Panc1 (cell line): ENCODE data around the gene MRPL55. TPM values are rescaled to one million over a fixed set of nuclear protein-coding genes. Genes with fewer than 3 reads are reported as not detected.

ENCODE experiments used
- ATAC-seq: fragments of 200-7000 bp; cut with Tn5 transposase; 2 replicates; pipeline ENCODE4 v1.9.1; 2020; ENCODE audit warnings: mild to moderate bottlenecking, moderate library complexity
- BruUV-seq: library from RNA; stranded (reverse); fragments of 400-500 nt; replicated peaks from 2 replicates; lab custom pipeline; 2021; lab: Mats Ljungman, UMichigan
- CTCF ChIA-PET: fragments of 300-600 bp; sonication (Branson Sonifier 250); formaldehyde crosslinking; loops from one replicate; lab custom pipeline; 2022; ENCODE audit warnings: antibody characterized with exemption; lab: Charles Lee
- POLR2A ChIA-PET: fragments of 300-600 bp; sonication (Branson Sonifier 250); formaldehyde crosslinking; loops from one replicate; lab custom pipeline; 2022; ENCODE audit warnings: antibody characterized with exemption; lab: Charles Lee
- DNase-seq: peaks from one replicate; pipeline ENCODE4 v3.0.0-alpha.2; 2010; ENCODE audit warnings: low read depth, low spot score
- H3K27ac ChIP-seq: 2 replicates; pipeline ENCODE4 v1.5.1; 2011; ENCODE audit warnings: mild to moderate bottlenecking, low read length, inconsistent platforms
- H3K27me3 ChIP-seq: fragments of 200-500 bp; sonication (Bioruptor generic); 2 replicates; pipeline ENCODE4 v1.6.0; 2014; ENCODE audit warnings: low read length, inconsistent platforms; ENCODE audit not compliant: control insufficient read depth, insufficient read depth
- H3K36me3 ChIP-seq: fragments of 200-500 bp; sonication (Bioruptor generic); 2 replicates; pipeline ENCODE4 v1.5.1; 2014; ENCODE audit warnings: inconsistent platforms, mild to moderate bottlenecking, low read length, moderate library complexity; ENCODE audit not compliant: control insufficient read depth, insufficient read depth
- H3K4me1 ChIP-seq: 2 replicates; pipeline ENCODE4 v1.5.1; 2011; ENCODE audit warnings: inconsistent platforms, mild to moderate bottlenecking, low read length, moderate library complexity; ENCODE audit not compliant: control insufficient read depth, insufficient read depth
- H3K4me3 ChIP-seq, 2 experiments: 2 replicates each; pipeline ENCODE4 v1.5.1; 2011 to 2012; ENCODE audit warnings: low read depth in 2 of 2, low read length in 2 of 2, mild to moderate bottlenecking in 2 of 2, inconsistent platforms in 1 of 2, moderate library complexity in 1 of 2
- H3K9me3 ChIP-seq: fragments of 200-500 bp; sonication (Bioruptor generic); 2 replicates; pipeline ENCODE4 v1.5.1; 2014; ENCODE audit warnings: low read depth, mild to moderate bottlenecking, inconsistent platforms, low read length, moderate library complexity; ENCODE audit not compliant: control insufficient read depth, insufficient read depth
- POLR2AphosphoS5 ChIP-seq: IDR thresholded peaks from 2 replicates; pipeline ENCODE4 v1.6.1; 2012; ENCODE audit warnings: mild to moderate bottlenecking, low read depth, low read length, moderate library complexity
- SIN3A ChIP-seq: IDR thresholded peaks from 2 replicates; pipeline ENCODE4 v1.6.1; 2012; ENCODE audit warnings: low read depth, mild to moderate bottlenecking, low read length, moderate library complexity, borderline replicate concordance; ENCODE audit not compliant: insufficient read depth
- TCF7L2 ChIP-seq: IDR thresholded peaks from 2 replicates; pipeline ENCODE4 v1.6.1; 2011; ENCODE audit warnings: mild to moderate bottlenecking, low read depth, low read length, inconsistent platforms
- in situ Hi-C: cut with HindIII; loops from 2 replicates; pipeline ENCODE4 v1.10.0; 2016; ENCODE audit warnings: low sequenced_read_pairs, low pct_unique_long_range_greater_than_20kb
- intact Hi-C: fragments of 100-400 bp; cut with micrococcal nuclease; formaldehyde crosslinking; loops from one replicate; pipeline ENCODE4 v1.10.0; 2022; ENCODE audit not compliant: unreplicated experiment
- total RNA-seq: library from RNA; stranded (reverse); gene quantifications from one replicate; pipeline ENCODE4 v1.2.1, GENCODE V29; 2021; ENCODE audit not compliant: unreplicated experiment
- TF ChIP-seq, protein P1 (sequence below): fragments of 450-650 bp; IDR thresholded peaks from 2 replicates; pipeline ENCODE4 v1.5.1; 2017; ENCODE audit warnings: mild to moderate bottlenecking
- TF ChIP-seq, protein P2 (sequence below), 2 experiments: IDR thresholded peaks; 2 replicates each; pipeline ENCODE4 v1.6.1; 2011 to 2012; ENCODE audit warnings: low read depth in 2 of 2, control low read depth in 1 of 2, low read length in 1 of 2, mild to moderate bottlenecking in 1 of 2, moderate library complexity in 1 of 2; ENCODE audit not compliant: insufficient read depth in 1 of 2

The MRPL55 gene
- total RNA-seq, 1 experiment from 2014 or later: 53.0 TPM

DNA sequence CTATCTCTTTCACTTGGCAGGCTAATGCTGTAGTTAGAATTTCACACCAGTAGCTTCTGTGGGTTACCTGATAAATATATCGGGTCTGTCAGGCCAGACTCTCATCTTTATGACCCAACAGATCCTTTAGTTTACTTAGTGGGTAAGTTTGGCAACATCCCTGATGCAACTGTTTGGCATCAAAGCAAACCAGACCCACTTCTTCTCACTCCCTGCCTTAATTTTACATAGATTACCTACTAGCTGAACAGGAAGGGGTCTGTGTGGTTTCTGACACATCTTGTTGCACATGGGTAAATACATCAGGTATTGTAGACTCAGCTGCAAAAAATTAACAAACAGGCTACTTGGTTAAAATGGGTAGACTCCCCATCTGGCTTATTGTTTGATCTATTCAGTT is 27.8 kb upstream of the MRPL55 start:
- in situ Hi-C loops: no loop called here
- Histone ChIP-seq H3K27me3 (peaks cover 7% of the 10 kb centered on the region; the same call in 1 of the 2 replicates), H3K4me1 (peaks cover 6% of the 10 kb centered on the region; the same call in 1 of the 2 replicates), H3K36me3 (peaks cover 3% of the 10 kb centered on the region), H3K27ac (no peak overlapping the region), H3K9me3 (no peaks in the 10 kb centered on the region), H3K4me3 (no peak overlapping the region)
- ATAC-seq (no peak), DNase-seq (no peak)
- no TSS peak for BruUV-seq
- intact Hi-C loops: no loop called here
- CTCF ChIA-PET: no interaction called here
- no peak for TF ChIP-seq TCF7L2
- TF ChIP-seq, protein P1, sequence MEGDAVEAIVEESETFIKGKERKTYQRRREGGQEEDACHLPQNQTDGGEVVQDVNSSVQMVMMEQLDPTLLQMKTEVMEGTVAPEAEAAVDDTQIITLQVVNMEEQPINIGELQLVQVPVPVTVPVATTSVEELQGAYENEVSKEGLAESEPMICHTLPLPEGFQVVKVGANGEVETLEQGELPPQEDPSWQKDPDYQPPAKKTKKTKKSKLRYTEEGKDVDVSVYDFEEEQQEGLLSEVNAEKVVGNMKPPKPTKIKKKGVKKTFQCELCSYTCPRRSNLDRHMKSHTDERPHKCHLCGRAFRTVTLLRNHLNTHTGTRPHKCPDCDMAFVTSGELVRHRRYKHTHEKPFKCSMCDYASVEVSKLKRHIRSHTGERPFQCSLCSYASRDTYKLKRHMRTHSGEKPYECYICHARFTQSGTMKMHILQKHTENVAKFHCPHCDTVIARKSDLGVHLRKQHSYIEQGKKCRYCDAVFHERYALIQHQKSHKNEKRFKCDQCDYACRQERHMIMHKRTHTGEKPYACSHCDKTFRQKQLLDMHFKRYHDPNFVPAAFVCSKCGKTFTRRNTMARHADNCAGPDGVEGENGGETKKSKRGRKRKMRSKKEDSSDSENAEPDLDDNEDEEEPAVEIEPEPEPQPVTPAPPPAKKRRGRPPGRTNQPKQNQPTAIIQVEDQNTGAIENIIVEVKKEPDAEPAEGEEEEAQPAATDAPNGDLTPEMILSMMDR: no peak
- TF ChIP-seq, protein P2, sequence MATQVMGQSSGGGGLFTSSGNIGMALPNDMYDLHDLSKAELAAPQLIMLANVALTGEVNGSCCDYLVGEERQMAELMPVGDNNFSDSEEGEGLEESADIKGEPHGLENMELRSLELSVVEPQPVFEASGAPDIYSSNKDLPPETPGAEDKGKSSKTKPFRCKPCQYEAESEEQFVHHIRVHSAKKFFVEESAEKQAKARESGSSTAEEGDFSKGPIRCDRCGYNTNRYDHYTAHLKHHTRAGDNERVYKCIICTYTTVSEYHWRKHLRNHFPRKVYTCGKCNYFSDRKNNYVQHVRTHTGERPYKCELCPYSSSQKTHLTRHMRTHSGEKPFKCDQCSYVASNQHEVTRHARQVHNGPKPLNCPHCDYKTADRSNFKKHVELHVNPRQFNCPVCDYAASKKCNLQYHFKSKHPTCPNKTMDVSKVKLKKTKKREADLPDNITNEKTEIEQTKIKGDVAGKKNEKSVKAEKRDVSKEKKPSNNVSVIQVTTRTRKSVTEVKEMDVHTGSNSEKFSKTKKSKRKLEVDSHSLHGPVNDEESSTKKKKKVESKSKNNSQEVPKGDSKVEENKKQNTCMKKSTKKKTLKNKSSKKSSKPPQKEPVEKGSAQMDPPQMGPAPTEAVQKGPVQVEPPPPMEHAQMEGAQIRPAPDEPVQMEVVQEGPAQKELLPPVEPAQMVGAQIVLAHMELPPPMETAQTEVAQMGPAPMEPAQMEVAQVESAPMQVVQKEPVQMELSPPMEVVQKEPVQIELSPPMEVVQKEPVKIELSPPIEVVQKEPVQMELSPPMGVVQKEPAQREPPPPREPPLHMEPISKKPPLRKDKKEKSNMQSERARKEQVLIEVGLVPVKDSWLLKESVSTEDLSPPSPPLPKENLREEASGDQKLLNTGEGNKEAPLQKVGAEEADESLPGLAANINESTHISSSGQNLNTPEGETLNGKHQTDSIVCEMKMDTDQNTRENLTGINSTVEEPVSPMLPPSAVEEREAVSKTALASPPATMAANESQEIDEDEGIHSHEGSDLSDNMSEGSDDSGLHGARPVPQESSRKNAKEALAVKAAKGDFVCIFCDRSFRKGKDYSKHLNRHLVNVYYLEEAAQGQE (IDR thresholded peaks at IDR 0.05; ENCODE audit: insufficient read depth in 1 of 2, low read depth in 2 of 2, low read length in 1 of 2): no peak
- no peak for TF ChIP-seq SIN3A
- no peak for TF ChIP-seq POLR2AphosphoS5
- POLR2A ChIA-PET: no interaction called here

DNA sequence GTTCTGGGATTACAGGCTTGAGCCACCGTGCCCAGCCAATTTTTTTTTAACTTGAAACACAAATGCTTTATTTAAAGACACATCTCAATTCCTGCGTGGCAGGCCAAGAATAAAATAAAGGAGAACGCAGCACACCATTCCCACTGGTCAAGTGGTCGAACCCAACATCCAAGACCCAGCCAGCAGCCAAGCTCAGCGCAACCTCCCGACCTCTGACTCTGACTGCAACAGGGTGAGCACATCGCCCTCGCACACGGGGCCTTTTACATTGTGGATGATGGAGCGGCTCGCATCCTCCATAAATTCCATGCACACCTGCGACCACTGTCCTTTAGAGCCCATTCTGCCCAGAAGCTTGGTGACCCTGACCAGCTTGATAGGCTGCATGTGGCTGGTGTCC is 25.5 kb upstream of the MRPL55 start:
- Histone ChIP-seq H3K4me3 (no peak overlapping the region), H3K9me3 (no peaks in the 10 kb centered on the region), H3K27ac (no peak overlapping the region), H3K4me1 (0 out of 2 replicates have a peak, but pooled peaks cover 2% of the 10 kb centered on the region), H3K36me3 (no peaks in the 10 kb centered on the region; the same call in 1 of the 2 replicates), H3K27me3 (peaks cover 7% of the 10 kb centered on the region; the same call in 1 of the 2 replicates)
- ChIA-PET CTCF (no interaction called here), POLR2A (no interaction called here)
- in situ Hi-C loops (no loop called here), intact Hi-C loops (no loop called here)
- ATAC-seq (no peak), DNase-seq (no peak)
- no TSS peak for BruUV-seq
- TF ChIP-seq SIN3A: no peak
- TF ChIP-seq, protein P1: no peak
- TF ChIP-seq, protein P2 (IDR thresholded peaks at IDR 0.05; ENCODE audit: insufficient read depth in 1 of 2, low read depth in 2 of 2, low read length in 1 of 2): no peak
- no peak for TF ChIP-seq POLR2AphosphoS5
- TF ChIP-seq TCF7L2: no peak
